ENCODE results near the gene BRD4. TPM values are rescaled to one million over a fixed set of nuclear protein-coding genes. Genes with fewer than 3 reads are reported as not detected.

BRD4 gene
- total and polyA plus RNA-seq, 8 donors = 16.9 to 53.3 (median 39.9) TPM

DNA sequence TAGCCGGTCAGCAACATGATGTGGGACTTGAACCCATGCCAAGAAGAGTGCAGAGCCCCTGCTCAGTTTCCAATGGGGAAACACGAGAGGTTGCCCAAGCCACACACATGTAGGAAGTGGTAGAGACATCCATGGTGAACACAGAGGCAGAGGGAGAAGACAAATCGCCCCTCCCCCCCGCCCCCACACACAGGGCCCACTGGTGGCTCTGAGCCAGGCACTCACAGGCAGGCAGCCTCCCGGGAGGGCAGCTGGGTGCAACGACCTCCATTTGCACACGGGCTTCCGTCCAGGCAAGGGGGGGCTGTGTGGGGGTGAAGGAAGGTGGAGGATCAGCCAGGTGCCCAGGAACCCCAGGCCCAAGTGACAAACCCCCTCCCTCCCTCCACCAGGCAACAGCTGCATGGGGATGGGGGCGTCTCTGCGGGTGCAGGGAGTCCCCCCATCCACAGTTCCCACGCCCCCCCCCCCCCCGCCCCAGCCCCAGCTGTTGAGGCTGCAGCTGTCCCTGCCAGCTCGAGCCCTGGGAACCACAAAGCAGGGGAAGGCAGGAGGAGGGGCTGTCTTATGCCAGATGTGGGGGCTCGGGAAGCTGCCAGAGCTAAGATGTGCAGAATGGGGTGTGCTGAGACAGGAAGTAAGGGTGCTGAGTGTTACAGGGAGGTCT lies 134.9 kb downstream of the BRD4 start:
- ATAC-seq (no peak), DNase-seq (peak in 2 of 6 donors; percentile 27 to 55), FAIRE-seq (no peak)
- Histone ChIP-seq H3K4me1 (no peaks in the 10 kb centered on the region), H3K9me3 (no peaks in the 10 kb centered on the region), H3K36me3 (no peaks in the 10 kb centered on the region), H3K27ac (peak overlapping the region in 2 of 4 donors; percentile 2 to 72), H3K4me3 (no peak overlapping the region), H3K27me3 (no peaks in the 10 kb centered on the region)
- intact Hi-C loops (cut with DNase I) = no loop called here
- 18 to 21% methylated on average over 11 to 14 of the region's 14 CpGs for WGBS, 2 donors
- TF ChIP-seq, protein P1, sequence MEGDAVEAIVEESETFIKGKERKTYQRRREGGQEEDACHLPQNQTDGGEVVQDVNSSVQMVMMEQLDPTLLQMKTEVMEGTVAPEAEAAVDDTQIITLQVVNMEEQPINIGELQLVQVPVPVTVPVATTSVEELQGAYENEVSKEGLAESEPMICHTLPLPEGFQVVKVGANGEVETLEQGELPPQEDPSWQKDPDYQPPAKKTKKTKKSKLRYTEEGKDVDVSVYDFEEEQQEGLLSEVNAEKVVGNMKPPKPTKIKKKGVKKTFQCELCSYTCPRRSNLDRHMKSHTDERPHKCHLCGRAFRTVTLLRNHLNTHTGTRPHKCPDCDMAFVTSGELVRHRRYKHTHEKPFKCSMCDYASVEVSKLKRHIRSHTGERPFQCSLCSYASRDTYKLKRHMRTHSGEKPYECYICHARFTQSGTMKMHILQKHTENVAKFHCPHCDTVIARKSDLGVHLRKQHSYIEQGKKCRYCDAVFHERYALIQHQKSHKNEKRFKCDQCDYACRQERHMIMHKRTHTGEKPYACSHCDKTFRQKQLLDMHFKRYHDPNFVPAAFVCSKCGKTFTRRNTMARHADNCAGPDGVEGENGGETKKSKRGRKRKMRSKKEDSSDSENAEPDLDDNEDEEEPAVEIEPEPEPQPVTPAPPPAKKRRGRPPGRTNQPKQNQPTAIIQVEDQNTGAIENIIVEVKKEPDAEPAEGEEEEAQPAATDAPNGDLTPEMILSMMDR (IDR thresholded peaks at IDR 0.05) = no peak

DNA sequence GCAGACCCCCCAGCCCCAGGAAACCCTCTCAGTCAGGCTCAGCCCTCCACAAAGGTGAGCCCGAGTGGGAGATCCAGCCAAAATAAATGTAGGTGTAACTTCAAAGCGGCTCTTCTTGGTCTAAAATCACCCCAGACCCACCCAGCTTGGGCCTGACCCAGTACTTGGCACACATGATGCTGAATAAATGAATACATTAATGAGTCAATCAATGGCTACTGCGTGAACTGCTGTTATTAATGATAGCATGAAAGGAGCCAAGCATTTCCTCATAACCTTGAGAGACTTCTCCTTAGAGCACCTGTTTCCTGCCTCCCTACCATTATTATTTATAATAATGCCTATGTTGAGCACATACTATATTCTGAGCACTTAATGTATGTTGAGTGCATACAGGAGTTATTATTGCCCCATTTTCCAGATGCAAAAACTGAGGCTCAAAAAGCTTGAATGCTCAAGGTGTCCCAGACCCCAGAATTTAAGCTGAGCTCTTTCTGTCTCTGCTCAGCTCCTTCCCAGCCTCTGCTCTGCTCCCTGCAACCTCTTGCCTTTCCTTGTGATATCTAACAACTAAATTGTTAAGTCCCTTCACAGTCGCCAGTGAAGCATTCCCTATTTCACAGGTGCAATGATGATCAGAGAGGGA lies 135.9 kb downstream of the BRD4 start:
- FAIRE-seq (no peak), DNase-seq (no peak), ATAC-seq (peak in 3 of 4 donors; percentile 4 to 36 (median 9))
- Histone ChIP-seq H3K36me3 (no peaks in the 10 kb centered on the region), H3K9me3 (no peaks in the 10 kb centered on the region), H3K4me3 (peak overlapping the region in 3 of 4 donors; percentile 29 to 53 (median 42)), H3K27ac (peak overlapping the region; percentile 51 to 79 (median 70)), H3K4me1 (no peaks in the 10 kb centered on the region), H3K27me3 (no peaks in the 10 kb centered on the region)
- intact Hi-C loops (cut with DNase I) = no loop called here
- WGBS, 2 donors = 20% methylated on average over 4 of the region's 4 CpGs
- TF ChIP-seq, protein P1 (IDR thresholded peaks at IDR 0.05) = no peak

DNA sequence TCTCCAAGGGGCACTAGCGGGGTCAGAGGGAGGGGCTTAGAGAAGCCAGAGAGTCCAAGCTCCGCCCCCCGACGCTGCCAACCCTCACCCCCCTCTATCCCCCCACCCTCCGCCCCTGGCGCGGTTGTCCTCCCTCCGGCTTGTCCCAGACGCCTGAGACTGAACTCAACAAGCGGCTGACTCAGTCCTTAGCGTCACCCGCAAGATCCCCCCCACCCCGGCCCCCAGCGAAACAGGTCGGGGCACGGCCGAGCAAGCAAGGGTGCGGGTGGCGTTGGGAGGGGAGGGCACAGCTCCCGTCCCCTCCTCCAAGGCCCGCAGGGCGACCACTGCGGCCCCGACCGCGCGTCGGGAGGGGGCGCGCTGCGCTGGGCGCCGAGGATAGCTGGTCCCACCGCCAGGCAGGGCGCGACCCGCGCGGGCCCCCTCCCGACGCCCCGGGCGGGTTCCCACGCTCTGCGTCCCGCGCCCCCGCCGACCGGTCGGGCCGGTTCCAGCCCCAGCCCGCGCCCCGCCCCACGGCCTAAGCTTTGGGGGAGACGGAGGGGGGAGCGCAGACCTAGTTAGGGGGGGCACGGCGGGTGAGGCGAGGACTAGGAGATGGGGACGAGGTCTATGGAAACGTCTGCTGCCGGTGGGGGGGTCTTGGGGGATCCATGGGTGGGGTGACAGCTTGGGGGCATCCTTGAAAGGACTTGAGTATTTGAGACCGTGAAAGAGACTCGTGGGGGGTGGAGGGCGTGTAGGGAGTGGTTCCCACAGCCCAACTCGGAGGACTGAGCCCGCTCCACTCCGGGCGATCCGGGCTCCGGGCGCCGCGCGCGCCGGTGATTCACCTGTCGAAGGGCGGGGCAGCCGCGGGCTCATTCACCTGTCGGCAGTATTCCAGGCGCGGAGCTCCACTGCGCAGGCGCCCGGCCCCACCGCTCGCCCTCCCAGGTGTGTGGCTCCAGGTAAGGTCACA lies 136.7 kb downstream of the BRD4 start:
- Histone ChIP-seq H3K36me3 (peaks cover 0 to 6% (median 0%) of the 10 kb centered on the region in 3 donors), H3K27ac (peak overlapping the region; percentile 51 to 79 (median 70)), H3K4me1 (no peaks in the 10 kb centered on the region), H3K9me3 (no peaks in the 10 kb centered on the region), H3K27me3 (no peaks in the 10 kb centered on the region), H3K4me3 (peak overlapping the region; percentile 10 to 53 (median 36))
- TF ChIP-seq, protein P1 (IDR thresholded peaks at IDR 0.05) = no peak
- ATAC-seq (peak; percentile 86 to 94 (median 88)), DNase-seq (peak; percentile 85 to 98 (median 94)), FAIRE-seq (no peak)
- intact Hi-C loops (cut with DNase I) = no loop called here
- 0 to 1% methylated on average over 63 to 91 of the region's 91 CpGs for WGBS, 2 donors

DNA sequence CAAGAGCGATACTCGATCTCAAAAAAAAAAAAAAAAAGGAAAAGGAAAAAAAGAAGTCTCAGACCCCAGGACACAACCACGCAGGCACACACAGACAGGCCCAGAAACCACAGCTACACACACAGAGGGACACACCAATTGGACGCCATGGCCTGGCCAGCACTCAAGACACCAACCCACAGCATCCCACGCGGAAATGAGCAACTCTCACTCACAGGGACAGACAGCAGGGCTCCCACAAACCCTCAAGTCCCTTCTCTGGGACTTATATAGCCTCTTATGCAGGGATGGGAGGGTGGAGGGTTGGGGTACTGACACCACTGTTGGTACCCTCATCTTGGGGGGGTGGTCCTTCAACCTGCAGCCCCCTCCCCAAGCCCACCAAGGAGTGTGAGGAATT lies 137.4 kb downstream of the BRD4 start:
- TF ChIP-seq, protein P1 (IDR thresholded peaks at IDR 0.05) = no peak
- peak in 1 of 6 donors; percentile 36 for DNase-seq
- ATAC-seq = peak in 2 of 4 donors; percentile 1 to 8
- no peaks in the 10 kb centered on the region for H3K9me3 ChIP-seq
- no peaks in the 10 kb centered on the region for H3K4me1 ChIP-seq
- H3K27me3 ChIP-seq = no peaks in the 10 kb centered on the region
- peak overlapping the region; percentile 51 to 79 (median 70) for H3K27ac ChIP-seq
- FAIRE-seq = no peak
- H3K4me3 ChIP-seq = peak overlapping the region in 2 of 4 donors; percentile 42 to 53
- peaks cover 0 to 6% (median 0%) of the 10 kb centered on the region in 3 donors for H3K36me3 ChIP-seq
- 65 to 68% methylated on average over 6 of the region's 6 CpGs for WGBS, 2 donors
- intact Hi-C loops (cut with DNase I) = no loop called here
